SK-N-MC (cell line): ENCODE measurements around the gene OPCML.

Experiments used
- EZH2 ChIP-seq: fragments of 200-600 bp; sonication (generic); IDR thresholded peaks from one replicate; pipeline ENCODE4 v1.6.1; 2017; ENCODE audit warnings: antibody characterized with exemption
- POLR2AphosphoS5 ChIP-seq: IDR thresholded peaks from 2 replicates; pipeline ENCODE4 v1.6.1; 2012; ENCODE audit warnings: mild to moderate bottlenecking, low read depth, low read length, borderline replicate concordance

DNA sequence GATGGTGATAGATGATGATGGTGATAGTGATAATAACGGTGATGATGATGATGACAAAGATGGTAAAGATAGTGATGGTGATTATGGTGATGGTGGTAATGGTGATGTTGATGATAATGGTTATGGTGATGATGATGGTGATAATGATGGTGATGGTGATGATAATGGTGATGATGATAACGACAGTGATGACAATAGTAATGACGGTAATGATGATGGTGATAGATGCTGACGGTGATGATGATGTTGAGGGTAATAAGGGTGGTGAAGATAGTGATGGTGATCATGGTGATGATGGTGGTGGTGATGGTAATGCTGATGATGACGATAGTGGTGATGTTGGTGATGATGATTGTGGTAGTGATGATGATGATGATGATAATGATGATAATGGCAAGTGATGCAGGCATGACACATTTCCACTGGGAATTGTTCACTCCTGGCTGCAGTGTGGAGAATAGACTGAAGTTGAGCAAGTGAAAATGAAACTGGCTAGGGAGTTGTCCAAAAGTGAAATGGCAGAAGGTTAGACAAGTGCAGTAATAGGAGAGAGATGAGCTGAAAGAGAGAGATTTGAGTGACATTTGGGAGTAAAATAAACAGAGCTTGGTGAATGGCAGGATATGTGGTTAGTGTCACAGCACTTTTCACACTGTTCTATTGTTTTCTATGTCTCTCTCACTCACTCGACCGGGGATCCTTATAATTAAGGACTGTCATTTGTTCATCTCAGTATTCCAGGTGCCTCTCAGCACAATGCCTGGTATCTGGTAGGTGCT lies 992.5 kb downstream of the OPCML start:
- no peak for TF ChIP-seq EZH2
- no peak for TF ChIP-seq POLR2AphosphoS5
